Measurements from ENCODE around the gene ETV1.

The ETV1 gene

DNA sequence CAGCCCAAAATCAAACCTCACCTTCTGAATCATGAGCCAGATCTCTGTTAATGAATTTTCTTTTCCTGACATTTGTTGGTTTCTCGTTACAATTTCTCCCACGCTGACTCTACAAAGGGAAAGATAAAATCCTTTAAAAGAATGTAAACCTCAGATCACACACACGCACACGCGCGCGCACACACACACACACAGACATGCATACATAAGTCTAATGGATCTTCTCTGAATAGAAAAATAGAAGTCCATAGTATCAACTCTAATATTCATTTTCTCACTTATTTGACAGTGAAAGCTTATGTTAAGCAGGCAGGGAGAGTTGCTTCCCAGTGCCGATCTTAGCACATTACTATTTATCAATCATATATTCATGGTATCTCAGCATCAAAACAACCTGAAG is 1.4 kb downstream of the ETV1 start:
- DNase-seq (ENCODE audit: insufficient read length, low spot score) (no peak), FAIRE-seq (no peak)

DNA sequence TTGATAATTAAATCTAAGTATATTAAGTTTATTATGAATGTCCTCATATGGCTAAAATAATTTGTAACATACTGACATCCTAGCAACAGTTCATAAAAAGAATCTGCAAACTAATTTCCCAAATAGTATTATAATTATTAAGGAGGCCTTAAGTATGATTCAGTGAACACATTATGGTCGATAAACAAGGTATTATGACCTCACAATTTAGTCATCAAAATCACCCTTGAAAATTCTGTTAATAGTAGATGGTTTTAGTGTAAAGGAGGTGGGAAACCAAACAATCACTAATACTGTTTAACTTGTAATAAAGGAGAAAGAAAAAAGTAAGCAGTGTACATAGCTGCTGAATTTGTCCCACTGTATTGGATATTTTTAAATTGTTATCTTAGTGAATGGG is 2.1 kb downstream of the ETV1 start:
- no peak for DNase-seq (ENCODE audit: insufficient read length, low spot score)
- FAIRE-seq = no peak

DNA sequence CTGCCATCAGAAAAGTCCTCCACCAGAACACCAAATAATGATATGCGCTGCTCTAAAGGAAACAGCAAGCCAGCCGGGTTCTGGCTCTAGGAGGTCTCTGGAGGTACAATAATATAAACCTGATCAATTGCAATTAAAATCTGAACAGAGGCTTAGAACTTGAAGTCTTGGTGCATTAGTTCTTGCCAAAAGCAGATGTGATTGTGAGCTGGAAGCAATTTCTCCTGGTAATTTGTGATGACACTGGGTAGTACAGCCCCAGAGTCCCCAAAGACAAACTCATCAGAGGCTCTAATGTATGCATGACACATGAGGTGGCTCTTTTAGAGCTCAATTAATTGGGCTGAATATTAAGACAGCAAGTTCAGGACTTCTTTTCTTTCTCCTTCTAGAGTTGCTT is 3.3 kb downstream of the ETV1 start:
- DNase-seq (ENCODE audit: insufficient read length, low spot score) (no peak), FAIRE-seq (no peak)

DNA sequence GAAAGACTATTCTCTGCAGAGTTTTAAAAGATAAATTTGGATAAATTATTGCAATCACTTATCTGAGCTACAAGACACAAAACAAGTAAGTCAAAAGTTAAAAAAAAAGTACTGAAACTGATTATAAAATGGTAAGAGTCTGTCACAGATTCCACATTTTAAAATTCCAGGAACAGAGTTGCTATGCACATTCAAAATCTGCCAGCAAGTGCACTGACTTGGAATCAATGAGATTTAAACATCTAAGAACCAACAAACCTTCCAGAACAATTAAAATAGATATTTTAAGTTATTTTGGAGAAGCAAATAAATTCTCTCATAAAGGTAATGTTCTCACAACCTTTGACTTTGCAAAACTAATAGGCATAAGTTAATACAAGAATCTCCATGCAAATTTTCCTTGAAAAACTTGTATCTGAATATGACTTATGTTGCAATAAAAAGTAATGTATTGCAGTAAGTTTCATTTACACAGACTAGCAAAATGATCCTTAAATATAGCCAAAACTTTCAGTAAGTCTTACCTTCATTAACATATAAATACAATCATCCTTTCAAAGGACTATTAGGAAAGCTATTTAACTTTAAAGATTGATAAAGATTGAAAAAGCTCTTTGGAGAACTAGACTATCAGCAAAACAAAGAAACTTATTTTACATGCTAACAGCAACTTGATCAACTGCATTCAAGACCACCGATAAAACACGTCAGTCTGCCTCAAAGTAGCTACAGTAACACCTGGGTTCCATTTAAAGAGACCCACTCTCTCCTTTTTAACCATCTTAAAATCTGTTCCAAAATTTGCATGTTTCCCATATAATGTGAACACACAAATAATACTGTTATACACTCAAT is 4.4 kb downstream of the ETV1 start:
- FAIRE-seq = no peak
- DNase-seq (ENCODE audit: insufficient read length, low spot score) = no peak

DNA sequence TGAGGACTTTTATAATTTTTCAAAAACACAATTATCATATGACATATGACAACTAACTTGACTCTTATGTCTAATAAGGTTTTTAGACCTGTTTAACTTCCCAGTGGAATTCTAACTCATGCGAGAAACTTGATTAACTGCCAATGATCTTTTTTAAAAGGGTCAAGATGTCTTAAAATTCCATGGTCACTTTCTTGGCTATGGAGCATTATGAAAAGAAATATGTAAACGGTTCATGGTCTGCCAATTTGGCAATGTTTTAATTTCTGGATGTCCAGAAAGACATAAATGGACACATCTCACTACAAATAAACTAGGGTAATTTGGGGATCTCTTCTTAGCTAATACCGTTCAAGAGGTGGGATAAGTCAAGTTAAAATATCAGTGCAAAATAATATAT is 5.4 kb downstream of the ETV1 start:
- FAIRE-seq = no peak
- no peak for DNase-seq (ENCODE audit: insufficient read length, low spot score)

DNA sequence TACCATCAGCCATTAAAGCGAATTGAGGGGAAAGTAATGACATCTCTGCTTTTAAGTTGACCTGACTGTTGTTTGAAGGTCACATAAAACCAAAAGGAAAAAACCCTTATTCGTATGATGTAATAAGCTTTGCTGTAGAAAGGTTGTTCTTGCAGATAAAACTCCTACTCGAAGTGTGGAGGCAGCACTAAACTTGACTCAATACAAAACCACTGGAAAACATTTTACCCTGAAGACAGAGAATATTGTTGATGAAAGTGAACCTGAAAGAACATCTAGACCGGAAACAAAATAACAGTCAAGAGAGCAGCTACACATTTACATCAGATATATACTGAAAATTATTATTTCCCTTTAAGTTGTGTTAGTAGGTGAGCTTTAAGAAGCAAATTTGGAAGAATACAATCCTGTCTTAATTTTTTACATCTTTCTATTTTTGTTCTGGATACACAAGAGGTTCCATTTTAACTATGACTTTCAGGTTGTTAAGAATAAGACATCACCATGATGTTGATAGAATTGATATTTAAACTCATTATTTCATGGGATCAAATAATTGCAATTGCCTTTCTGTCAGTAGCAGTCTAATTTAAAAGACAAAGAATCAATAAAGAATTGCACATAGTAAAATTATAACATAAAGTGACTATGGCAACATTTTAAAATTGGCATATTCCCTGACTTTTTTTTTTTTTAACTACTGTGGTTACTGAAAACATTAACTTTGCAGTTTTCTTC is 6.4 kb downstream of the ETV1 start:
- DNase-seq (ENCODE audit: insufficient read length, low spot score) (no peak), FAIRE-seq (no peak)

DNA sequence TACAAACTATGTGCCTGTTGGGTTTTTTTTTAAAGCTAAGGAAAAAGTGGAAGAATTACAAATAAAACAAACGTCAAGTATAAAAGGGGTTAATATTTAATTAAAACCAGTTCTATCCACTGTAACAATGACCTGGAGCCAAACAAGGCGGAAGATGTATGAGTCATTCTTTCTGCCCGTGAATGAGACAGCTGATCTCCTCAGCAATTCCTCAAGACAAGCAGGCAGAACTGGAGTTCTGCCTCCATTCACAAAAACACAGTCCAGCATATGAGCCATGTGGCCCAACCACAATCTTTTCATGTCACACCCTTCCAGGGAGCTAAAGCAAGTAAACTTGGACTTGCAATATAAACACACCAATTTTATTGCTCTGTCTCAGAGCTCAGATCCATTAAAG is 8.4 kb downstream of the ETV1 start:
- DNase-seq (ENCODE audit: insufficient read length, low spot score) = no peak
- FAIRE-seq = no peak

DNA sequence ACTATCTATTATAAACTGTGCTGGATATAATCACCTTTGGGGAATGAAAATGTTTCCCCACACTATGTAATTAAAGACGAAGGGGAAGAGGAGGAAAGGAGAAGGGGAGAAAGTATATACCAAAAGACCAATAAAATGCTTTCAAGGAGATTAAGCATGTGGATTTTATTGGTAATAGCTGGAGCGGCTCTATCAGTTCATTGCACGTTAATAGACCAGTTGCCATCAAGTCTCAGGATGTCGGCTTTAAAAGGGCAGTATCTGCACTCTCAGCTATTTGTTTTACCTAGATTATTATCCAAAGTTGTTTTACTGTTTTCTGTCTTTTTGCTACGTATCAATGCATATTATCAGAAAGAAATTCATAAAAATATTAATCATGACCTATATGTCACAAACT is 9.0 kb downstream of the ETV1 start:
- FAIRE-seq (no peak), DNase-seq (ENCODE audit: insufficient read length, low spot score) (no peak)

DNA sequence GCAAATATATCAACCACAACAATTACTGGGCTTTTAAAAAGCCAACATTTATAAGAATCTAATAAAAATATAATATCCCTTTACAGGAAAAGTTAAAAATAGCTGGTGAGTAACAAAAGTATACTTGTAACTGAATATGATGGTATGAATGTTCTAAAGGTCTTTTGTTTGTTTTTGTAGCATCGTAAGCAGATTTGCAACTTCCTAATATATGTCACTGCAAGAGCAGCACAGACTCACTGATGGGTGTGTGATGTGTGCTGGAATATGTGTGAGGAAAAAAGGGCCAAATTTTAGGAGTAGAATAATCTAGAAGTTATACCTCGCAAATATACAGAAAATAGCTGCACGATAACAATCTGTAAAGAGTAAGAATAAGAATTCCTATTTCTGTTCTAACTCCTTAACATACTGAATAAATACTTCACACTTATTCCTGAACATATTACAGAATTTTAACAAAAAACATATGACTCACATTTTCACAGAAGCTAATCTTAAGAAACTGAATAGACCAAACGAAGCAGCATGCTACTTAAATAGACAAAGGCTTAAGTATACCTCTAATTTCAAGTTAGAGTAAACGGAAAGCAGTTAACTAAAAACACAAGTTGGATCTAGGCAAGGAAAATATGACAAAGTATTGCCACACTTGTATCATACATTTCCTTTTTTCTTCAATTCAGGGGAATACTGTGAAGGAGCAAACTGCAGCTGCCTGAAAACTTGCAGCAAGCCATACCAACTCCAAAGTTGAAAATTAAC is 9.6 kb downstream of the ETV1 start:
- DNase-seq (ENCODE audit: insufficient read length, low spot score) (no peak), FAIRE-seq (no peak)

DNA sequence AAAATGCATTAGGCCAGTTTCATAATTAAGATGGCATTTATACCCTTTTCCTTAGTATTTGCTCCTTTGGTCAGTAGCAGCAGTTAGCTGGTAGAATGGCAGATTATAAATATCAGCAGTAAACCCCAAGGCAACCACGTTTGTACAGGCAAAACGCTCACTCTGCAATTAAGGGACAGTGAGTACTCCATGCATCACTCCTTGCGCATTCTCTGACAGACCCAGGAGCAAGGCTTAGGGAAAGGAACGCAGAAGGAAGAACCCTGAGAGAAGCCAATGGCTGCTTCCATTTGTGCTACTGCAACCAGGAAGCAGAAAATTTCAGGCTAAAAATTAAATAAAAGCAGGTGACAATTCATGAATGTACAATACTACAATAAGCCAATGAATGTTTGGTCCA is 12.9 kb downstream of the ETV1 start:
- FAIRE-seq (no peak), DNase-seq (ENCODE audit: insufficient read length, low spot score) (no peak)

DNA sequence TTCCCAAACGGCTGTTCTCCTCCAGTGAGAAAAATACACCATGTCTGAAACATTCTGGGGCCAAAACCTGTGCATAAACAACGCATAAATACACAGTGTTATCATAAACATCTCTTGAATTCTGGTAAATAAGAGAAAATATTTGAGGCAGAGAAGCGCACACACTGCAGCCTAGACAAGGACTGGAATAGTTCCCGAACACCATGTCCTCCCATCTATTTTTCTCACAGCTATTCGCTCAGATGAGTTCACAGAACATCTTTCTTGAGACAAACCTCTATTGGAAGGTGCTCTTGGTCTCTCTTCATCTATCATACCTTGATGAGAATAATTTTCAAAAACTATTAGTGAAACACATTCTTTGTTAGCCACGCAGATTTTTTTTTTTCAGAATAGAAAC is 24.4 kb downstream of the ETV1 start:
- FAIRE-seq (no peak), DNase-seq (ENCODE audit: insufficient read length, low spot score) (no peak)

DNA sequence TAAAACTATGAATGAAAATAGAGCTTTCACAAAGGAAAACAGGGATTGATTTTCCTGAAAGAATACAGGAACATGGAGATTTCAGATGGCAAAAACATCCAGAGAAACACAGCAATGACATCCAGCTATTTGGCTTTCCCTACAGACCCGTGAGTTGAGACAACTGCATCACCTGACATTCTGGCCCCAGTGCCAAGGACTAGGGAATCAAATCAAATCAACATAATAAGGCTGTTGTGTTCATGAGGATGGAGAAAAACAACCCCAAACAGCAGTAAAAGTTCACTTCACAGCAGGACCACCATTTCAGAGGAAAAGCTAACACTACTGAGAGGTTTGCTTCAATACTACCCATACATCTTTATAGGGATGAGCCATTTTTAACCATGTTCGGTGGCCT is 25.5 kb downstream of the ETV1 start:
- FAIRE-seq (no peak), DNase-seq (ENCODE audit: insufficient read length, low spot score) (no peak)

DNA sequence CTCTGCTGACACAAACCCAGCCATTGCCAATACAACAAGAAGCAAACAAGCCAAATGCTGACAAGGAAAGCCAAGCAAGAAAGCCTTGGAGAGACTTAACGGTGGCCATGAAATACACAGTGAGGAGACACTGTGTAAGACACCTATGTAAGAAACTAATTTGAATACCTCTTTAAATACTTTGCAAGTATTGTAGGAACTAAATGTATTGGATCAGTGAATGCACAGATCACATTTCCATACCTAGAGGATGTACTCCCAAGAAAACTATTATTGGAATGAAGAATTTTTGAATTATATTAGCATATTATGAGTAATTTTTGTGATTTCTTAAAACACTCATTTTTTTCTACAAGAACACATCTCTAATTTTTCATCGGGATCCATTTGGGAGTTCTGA is 34.0 kb downstream of the ETV1 start:
- FAIRE-seq = no peak
- no peak for DNase-seq (ENCODE audit: insufficient read length, low spot score)

DNA sequence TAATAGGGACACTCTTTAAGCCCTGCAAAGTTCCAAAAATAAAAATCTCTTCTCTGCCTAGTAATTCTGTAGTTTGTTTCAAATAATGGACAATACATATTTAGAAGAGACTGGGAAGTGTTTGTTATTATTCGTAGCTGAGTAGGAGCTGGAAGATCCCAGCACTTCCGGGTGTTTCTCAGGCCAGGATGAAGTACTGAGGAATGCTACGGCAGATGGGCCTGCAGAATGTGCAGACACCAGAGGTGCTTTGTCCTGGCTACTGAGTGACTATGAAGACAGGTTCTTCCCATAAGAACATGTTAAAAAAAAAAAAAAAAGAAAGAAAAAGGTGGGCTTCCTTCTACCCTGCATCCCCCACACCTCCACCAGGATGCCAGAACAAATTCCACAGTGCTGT is 36.1 kb downstream of the ETV1 start:
- FAIRE-seq (no peak), DNase-seq (ENCODE audit: insufficient read length, low spot score) (no peak)

DNA sequence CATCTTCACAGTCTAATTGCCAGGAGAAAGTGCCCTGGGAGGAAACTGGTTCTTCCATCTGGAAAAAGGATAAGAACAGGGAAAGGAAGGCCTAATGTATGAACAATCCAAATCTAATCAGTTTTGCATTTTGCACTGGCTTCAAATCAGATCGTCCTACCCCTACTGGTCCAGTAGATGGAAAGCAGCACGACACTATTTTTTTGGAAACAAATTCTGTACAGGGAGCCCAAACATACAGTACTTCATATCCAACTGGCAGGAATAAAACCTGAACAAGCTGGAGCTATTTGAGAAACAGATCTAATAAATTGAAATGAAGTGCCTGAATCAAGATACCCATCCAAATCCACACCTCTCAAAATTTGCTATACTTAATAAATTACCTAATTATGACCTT is 36.5 kb downstream of the ETV1 start:
- FAIRE-seq = no peak
- no peak for DNase-seq (ENCODE audit: insufficient read length, low spot score)

DNA sequence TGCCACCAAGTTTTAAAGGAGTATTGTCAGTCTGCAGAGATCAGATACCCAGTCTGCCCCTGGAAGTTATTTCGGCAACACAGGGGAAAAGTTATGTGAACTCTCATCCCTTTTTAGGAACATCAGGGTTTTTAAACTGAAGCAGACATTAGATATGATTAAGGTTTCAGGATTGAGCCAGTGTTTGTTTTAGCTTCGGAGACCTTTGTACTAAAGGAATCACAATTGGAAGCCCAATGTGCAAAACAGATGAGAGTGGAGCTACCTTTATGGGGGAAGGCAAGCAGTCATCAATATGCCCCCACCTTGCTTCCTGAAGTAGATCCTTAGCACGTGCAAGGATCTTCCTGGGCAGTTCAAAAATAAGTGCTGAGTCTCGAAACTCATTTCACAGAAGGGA is 39.5 kb downstream of the ETV1 start:
- FAIRE-seq (no peak), DNase-seq (ENCODE audit: insufficient read length, low spot score) (no peak)

DNA sequence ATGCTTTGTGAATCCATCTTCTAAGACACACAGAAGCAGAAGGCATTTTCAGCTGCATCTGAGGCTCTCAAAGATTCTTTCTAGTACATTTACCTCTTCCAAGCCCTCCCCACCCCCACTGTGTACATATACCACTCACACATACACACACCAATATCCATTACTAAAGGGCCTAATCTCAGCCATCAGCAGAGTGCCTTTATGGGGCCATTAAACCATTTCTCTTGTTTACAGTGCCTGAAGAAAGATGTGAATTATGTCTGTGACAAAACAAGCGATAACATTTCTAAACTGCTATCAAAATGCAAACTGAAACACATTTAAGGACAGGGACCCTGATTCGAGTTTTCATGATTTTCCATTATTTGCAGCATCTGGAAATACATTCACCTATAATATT is 40.0 kb downstream of the ETV1 start:
- FAIRE-seq = no peak
- no peak for DNase-seq (ENCODE audit: insufficient read length, low spot score)

DNA sequence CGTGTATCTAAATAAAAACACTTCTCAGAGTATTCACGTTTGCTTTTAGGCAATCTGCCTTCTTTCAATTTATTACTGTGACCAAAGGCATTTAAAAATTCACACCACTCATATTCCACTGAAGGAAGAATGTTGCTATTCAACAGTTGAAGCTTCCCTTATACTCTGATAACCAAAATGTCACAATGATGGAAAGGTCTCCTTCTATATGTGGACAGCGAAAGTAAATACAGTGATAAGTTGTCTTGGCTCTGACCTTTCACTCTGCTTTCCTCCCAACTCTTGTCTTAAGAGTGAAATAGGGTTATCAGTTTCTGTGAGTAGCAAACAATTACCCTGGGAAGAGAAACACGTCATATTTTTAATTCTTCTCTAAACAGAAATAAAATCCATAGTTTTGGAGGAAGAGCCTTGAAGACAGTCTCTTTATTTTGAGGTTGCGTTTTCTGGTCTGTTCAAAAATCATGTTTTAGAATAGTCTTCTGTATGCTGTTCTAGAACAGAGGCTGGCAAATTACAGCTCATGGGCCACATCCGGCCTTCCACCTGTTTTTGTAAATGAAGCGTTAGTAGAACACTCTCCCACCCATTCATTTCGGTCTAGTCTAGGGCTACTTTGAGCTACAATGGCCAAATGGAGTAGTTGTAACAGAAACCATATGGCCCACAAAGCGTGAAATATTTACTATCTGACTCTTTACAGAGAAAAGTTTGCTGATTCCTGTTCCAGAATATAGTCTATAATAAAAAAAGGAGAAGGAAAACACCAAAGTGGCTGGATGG is 41.3 kb downstream of the ETV1 start:
- no peak for DNase-seq (ENCODE audit: insufficient read length, low spot score)
- FAIRE-seq = no peak

DNA sequence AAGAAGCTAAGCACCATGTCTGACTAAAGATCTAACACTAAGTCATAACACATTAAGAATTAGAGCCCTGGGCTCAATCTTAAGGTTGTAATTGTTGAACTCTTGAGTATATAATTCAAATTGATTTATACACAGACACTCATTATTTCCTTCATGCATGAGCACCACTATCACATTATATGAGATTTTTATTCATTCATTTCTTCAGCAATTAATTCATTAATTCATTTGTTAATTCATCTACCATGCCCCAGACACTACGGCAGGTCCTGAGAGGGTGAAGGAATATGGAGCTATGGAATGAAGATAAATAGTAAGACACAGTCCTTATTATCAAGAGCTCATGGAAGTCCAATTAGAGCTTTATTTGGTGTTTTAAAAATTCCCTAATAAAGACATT is 41.9 kb downstream of the ETV1 start:
- FAIRE-seq = no peak

DNA sequence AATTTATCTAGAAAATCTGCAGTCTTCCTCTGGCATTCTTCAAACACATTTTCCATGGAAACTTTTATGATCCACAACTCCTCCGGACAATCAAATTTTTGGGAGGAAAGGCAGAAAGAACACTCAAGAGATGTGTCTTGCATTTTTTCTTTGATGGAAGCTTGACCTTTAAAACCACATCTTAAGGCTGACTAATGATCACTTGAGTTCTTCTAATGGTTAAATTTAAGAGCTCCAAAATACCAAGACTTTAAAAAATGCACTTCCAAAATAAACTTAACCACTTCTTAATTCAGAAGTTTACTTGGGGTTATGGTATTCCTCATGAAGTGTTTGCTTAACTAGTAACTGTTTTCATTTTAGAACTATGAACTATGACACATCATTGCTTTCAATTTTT is 43.3 kb downstream of the ETV1 start:
- FAIRE-seq (no peak), DNase-seq (ENCODE audit: insufficient read length, low spot score) (no peak)

More for the DNA sequence above, 41.9 kb downstream of the ETV1 start:
- DNase-seq (ENCODE audit: insufficient read length, low spot score) = no peak

DNA sequence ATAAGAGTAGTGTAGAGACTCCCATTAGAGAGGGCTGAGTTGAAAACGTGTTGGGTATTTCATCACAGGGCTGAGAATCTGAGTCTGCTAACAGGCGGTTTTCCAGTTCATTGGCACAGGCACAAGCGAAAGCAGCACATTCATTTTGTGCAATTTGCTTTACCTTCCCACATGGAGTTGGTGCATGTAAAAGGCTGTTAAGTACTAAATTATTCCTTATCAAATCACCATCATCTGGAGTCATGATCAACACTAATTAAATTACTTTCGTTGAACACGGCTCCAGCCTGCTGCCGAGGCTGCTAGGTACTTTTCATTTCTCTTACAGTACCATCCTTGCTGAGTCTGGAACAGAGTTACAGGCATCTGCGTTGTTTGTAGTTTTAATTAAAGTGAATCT is 43.8 kb downstream of the ETV1 start:
- DNase-seq (ENCODE audit: insufficient read length, low spot score) = no peak
- no peak for FAIRE-seq

Measured in GM19239 (cell line).